ENCODE results near the gene RASSF1. TPM values are rescaled to one million over a fixed set of nuclear protein-coding genes. Genes with fewer than 3 reads are reported as not detected.

The RASSF1 gene
- total and polyA plus RNA-seq, 2 of the 13 experiments (the other 11 are each of a cell fraction or from before 2014, with no cell fraction given): 10.2 to 27.5 TPM

GRCh38 chr3:50321336-50322114, 19.1 kb downstream of the RASSF1 start (continued):
- peak; percentile 44; the same call in 1 of the 2 replicates for TF ChIP-seq ZNF564 (CRISPR knock-in tag; IDR thresholded peaks at IDR 0.05)
- TF ChIP-seq ZNF136 (CRISPR knock-in tag; IDR thresholded peaks at IDR 0.05; ENCODE audit: low read depth): no peak
- TF ChIP-seq RFX1 (IDR thresholded peaks at IDR 0.05): no peak
- no peak for TF ChIP-seq ZNF264 (CRISPR knock-in tag; IDR thresholded peaks at IDR 0.05)
- peak; percentile 92; the same call in 1 of the 2 replicates for TF ChIP-seq THRA (CRISPR knock-in tag; IDR thresholded peaks at IDR 0.05; ENCODE audit: borderline replicate concordance)
- TF ChIP-seq MYC (CRISPR knock-in tag; IDR thresholded peaks at IDR 0.05; ENCODE audit: borderline replicate concordance): peak; percentile 48; the same call in 1 of the 2 replicates
- no peak for TF ChIP-seq ZNF747 (CRISPR knock-in tag; IDR thresholded peaks at IDR 0.05; ENCODE audit: borderline replicate concordance)
- no peak for TF ChIP-seq MIXL1 (CRISPR knock-in tag; IDR thresholded peaks at IDR 0.05)
- 0 out of 2 replicates have a peak, but pooled peaks have one; percentile 15 for TF ChIP-seq ETV6 (CRISPR knock-in tag; conservative IDR thresholded peaks at IDR 0.05)
- no peak for TF ChIP-seq SMARCE1 (IDR thresholded peaks at IDR 0.05; ENCODE audit: borderline replicate concordance)
- no peak for TF ChIP-seq ZNF597 (CRISPR knock-in tag; IDR thresholded peaks at IDR 0.05)
- TF ChIP-seq ZNF232 (CRISPR knock-in tag; IDR thresholded peaks at IDR 0.05; ENCODE audit: borderline replicate concordance): peak; percentile 26; the same call in 1 of the 2 replicates
- peak; percentile 15 for TF ChIP-seq SMC3 (IDR thresholded peaks at IDR 0.05; ENCODE audit: low read length)
- peak; percentile 38; the same call in 1 of the 2 replicates for TF ChIP-seq TOE1 (CRISPR knock-in tag; IDR thresholded peaks at IDR 0.05)
- peak; percentile 30; the same call in 1 of the 3 replicates for TF ChIP-seq MXI1 (IDR thresholded peaks at IDR 0.05; ENCODE audit: borderline replicate concordance, low read depth, low read length)
- TF ChIP-seq ZNF761 (CRISPR knock-in tag; conservative IDR thresholded peaks at IDR 0.05): 0 out of 2 replicates have a peak, but pooled peaks have one; percentile 37
- TF ChIP-seq PHF8 (CRISPR knock-in tag; IDR thresholded peaks at IDR 0.05): peak; percentile 48
- peak; percentile 82; the same call in 1 of the 2 replicates for TF ChIP-seq NONO (IDR thresholded peaks at IDR 0.05)
- peak; percentile 46 for TF ChIP-seq NONO (CRISPR knock-in tag; conservative IDR thresholded peaks at IDR 0.05)
- TF ChIP-seq SNAI1 (CRISPR knock-in tag; IDR thresholded peaks at IDR 0.05; ENCODE audit: borderline replicate concordance): 0 out of 2 replicates have a peak, but pooled peaks have one; percentile 30
- no peak for TF ChIP-seq THAP7 (CRISPR knock-in tag; IDR thresholded peaks at IDR 0.05)
- TF ChIP-seq ZNF331 (CRISPR knock-in tag; IDR thresholded peaks at IDR 0.05): peak; percentile 52; the same call in 1 of the 2 replicates
- TF ChIP-seq HNF4G (IDR thresholded peaks at IDR 0.05; ENCODE audit: borderline replicate concordance, low read depth, low read length): peak; percentile 94
- TF ChIP-seq HNF4G (CRISPR knock-in tag; IDR thresholded peaks at IDR 0.05; ENCODE audit: borderline replicate concordance, low read depth): peak; percentile 86; the same call in 1 of the 2 replicates
- 0 out of 2 replicates have a peak, but pooled peaks have one; percentile 14 for TF ChIP-seq ZNF451 (CRISPR knock-in tag; IDR thresholded peaks at IDR 0.05)
- TF ChIP-seq ZNF607 (CRISPR knock-in tag; IDR thresholded peaks at IDR 0.05; ENCODE audit: borderline replicate concordance): no peak
- TF ChIP-seq KDM6A (CRISPR knock-in tag; IDR thresholded peaks at IDR 0.05; ENCODE audit: low read depth): peak; percentile 71; the same call in 1 of the 2 replicates
- TF ChIP-seq ZBTB7B (CRISPR knock-in tag; IDR thresholded peaks at IDR 0.05): peak; percentile 73
- no peak; the same call in 1 of the 2 replicates for TF ChIP-seq SRY (CRISPR knock-in tag; IDR thresholded peaks at IDR 0.05)
- no peak for TF ChIP-seq AGO2 (optimal IDR thresholded peaks at IDR 0.05; ENCODE audit: low read depth, low read length)
